Chondrocyte (in vitro differentiated cells): Measurements from ENCODE around the gene DUSP22. TPM values are rescaled to one million over a fixed set of nuclear protein-coding genes. Genes with fewer than 3 reads are reported as not detected.

Experiments used
- DNase-seq: peaks from one replicate; pipeline ENCODE4 v3.0.0; 2021; ENCODE audit warnings: mixed read lengths, low spot score
- H3K27ac Mint-ChIP-seq: one replicate; pipeline ENCODE4 v1.8.0; 2021; ENCODE audit warnings: mild to moderate bottlenecking, moderate library complexity, mixed read lengths; ENCODE audit not compliant: unreplicated experiment
- H3K27me3 Mint-ChIP-seq: 2 replicates; pipeline ENCODE4 v1.8.0; 2021; ENCODE audit warnings: low read depth, mixed read lengths
- H3K36me3 Mint-ChIP-seq: 2 replicates; pipeline ENCODE4 v1.8.0; 2021; ENCODE audit warnings: low read depth, mixed read lengths
- H3K4me1 Mint-ChIP-seq: 2 replicates; pipeline ENCODE4 v1.8.0; 2021; ENCODE audit warnings: low read depth, mild to moderate bottlenecking, mixed read lengths
- H3K4me3 Mint-ChIP-seq: one replicate; pipeline ENCODE4 v1.8.0; 2021; ENCODE audit warnings: mild to moderate bottlenecking, moderate library complexity, mixed read lengths; ENCODE audit not compliant: unreplicated experiment
- H3K9me3 Mint-ChIP-seq: 2 replicates; pipeline ENCODE4 v1.8.0; 2021; ENCODE audit warnings: low read depth, mixed read lengths
- total RNA-seq: library from RNA; stranded (reverse); gene quantifications from 3 replicates; pipeline ENCODE4 v1.2.1, GENCODE V29; 2021
- TF ChIP-seq, protein P1 (sequence below): fragments of 200-600 bp; sonication (generic); IDR thresholded peaks from 2 replicates; pipeline ENCODE4 v1.5.0; 2021; ENCODE audit warnings: antibody characterized with exemption, mild to moderate bottlenecking, moderate library complexity

DUSP22 gene
- total RNA-seq, 1 donor from 2014 or later: 34.2 TPM

DNA sequence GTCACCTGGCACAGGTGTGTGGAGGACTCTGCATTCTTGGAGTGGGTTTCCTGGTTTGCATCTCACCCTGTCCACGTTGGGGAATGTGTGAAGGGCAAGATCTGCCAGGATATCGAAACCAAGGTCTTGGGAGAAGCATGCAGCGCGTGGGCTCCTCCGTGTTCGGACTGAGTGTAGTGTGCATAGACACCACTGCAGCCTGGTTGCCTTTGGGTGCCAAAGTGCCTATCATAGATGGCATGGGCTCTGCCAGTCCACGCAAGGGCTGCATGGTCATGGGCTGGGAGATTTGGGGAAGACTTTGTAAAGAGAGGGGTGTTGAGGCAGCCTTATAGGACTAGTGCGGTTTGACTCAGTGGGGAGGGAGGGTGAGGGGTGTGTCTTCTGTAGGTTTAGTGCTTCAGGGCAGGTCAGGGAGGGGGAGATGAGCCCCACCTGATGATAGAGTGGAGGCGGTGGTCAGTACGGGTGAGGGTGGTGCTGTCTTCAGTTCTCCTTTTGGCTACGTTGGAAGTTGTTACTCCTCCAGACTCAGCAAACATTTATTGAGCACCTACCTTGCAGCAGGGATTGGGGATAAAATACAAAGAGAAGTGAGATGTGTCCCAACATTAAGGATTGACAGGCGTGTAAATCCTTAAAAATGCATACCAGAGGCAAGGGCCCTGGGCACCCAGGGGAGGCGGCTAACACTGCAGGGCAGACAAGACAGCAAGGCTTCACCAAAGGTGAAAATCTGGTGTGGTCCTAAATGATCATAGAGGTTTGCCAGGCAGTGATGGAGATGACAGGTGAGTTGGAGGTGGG lies 28.3 kb downstream of the DUSP22 start:
- Mint-ChIP-seq H3K27me3 (no peaks in the 10 kb centered on the region), H3K36me3 (peaks cover 2% of the 10 kb centered on the region), H3K9me3 (peaks cover 7% of the 10 kb centered on the region), H3K4me1 (peaks cover 7% of the 10 kb centered on the region), H3K4me3 (no peak overlapping the region), H3K27ac (no peak overlapping the region)
- TF ChIP-seq, protein P1, sequence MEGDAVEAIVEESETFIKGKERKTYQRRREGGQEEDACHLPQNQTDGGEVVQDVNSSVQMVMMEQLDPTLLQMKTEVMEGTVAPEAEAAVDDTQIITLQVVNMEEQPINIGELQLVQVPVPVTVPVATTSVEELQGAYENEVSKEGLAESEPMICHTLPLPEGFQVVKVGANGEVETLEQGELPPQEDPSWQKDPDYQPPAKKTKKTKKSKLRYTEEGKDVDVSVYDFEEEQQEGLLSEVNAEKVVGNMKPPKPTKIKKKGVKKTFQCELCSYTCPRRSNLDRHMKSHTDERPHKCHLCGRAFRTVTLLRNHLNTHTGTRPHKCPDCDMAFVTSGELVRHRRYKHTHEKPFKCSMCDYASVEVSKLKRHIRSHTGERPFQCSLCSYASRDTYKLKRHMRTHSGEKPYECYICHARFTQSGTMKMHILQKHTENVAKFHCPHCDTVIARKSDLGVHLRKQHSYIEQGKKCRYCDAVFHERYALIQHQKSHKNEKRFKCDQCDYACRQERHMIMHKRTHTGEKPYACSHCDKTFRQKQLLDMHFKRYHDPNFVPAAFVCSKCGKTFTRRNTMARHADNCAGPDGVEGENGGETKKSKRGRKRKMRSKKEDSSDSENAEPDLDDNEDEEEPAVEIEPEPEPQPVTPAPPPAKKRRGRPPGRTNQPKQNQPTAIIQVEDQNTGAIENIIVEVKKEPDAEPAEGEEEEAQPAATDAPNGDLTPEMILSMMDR: no peak
- DNase-seq: no peak

DNA sequence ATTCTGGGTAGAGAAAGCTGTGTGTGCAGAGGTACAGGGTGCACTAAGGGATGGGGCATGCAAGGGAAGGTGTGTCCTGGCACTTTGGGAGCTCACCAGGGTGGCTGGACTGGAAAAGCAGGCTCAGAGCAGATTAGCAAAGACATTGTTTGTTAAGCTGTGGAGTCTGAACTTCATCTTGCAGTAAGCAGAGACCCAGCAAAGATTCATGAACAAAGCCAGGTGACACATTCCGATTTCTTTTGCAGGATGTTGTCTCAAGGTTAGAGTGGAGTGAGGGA lies 28.8 kb downstream of the DUSP22 start:
- Mint-ChIP-seq H3K36me3 (no peaks in the 10 kb centered on the region), H3K27me3 (no peaks in the 10 kb centered on the region), H3K4me1 (peaks cover 2% of the 10 kb centered on the region), H3K4me3 (no peak overlapping the region), H3K27ac (no peak overlapping the region), H3K9me3 (peaks cover 4% of the 10 kb centered on the region)
- TF ChIP-seq, protein P1: no peak
- no peak for DNase-seq

DNA sequence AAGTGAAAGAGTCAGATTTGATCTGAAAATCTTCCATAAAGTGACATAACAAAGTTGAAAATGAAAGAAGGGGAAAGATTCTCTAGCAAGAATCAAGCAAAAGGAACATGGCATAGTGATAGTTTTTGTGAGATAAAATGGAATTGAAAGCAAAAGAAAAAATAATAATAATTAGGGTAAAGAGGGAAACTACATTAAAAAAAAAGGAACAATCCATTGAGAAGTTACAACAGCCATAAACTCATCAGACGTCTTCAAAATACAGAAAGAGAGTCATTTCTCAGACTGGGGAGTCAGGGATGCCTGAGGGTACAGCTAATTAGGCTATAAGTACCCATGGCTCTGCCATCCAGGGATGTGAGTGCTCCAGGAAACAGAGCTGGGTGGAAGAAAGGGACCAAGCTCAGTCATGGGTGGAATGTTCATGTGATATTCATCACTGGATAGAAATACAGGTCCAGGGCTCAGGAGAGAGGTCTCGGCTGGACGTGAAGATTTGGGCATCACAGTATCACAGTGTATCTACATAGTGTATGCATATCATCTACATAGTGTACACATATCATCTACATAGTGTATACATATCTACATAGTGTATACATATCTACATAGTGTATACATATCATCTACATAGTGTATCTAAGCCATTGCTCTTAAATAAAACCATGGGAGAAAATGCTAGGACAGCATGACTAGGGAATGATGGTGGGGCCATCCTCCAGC lies 29.4 kb downstream of the DUSP22 start:
- Mint-ChIP-seq H3K9me3 (peaks cover 7% of the 10 kb centered on the region), H3K4me1 (no peaks in the 10 kb centered on the region), H3K36me3 (no peaks in the 10 kb centered on the region), H3K27me3 (no peaks in the 10 kb centered on the region), H3K27ac (no peak overlapping the region), H3K4me3 (no peak overlapping the region)
- TF ChIP-seq, protein P1: no peak
- no peak for DNase-seq

DNA sequence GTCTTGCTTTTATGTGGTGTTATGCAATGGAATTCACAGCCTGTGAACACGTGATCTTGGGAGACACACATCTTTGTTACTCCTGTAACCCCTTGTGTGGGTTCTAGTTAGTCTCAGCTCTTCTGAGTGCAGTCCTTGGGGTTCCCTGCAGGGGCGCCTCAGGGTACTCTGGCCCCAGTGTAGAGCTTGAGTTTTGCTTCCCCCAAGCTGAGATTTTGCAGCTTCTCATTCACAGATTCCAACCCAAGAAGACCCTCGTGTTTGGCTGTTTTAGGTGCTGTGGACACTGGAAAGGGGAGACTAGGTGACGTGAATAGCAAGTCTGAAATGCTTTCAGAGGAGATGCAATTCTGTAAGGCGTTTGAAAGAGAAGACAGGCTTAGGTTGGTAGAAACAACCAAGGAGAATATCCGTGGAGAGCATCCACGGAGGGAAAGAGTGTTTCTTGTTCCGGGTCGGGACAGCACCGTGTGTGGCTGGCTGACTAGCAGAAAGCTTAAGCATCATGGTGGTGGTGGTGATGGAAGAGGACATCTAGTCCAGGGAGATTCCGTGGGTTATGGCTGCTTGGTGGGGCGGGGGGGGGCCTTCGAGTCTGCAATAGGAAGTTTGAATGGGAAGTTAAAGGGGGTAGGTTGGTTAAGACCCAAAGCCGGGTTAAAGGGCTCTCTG lies 30.1 kb downstream of the DUSP22 start:
- peaks cover 7% of the 10 kb centered on the region for H3K9me3 Mint-ChIP-seq
- H3K36me3 Mint-ChIP-seq: no peaks in the 10 kb centered on the region
- TF ChIP-seq, protein P1: no peak
- no peak for DNase-seq
- H3K27ac Mint-ChIP-seq: no peak overlapping the region
- no peaks in the 10 kb centered on the region for H3K27me3 Mint-ChIP-seq
- H3K4me1 Mint-ChIP-seq: no peaks in the 10 kb centered on the region
- no peak overlapping the region for H3K4me3 Mint-ChIP-seq

DNA sequence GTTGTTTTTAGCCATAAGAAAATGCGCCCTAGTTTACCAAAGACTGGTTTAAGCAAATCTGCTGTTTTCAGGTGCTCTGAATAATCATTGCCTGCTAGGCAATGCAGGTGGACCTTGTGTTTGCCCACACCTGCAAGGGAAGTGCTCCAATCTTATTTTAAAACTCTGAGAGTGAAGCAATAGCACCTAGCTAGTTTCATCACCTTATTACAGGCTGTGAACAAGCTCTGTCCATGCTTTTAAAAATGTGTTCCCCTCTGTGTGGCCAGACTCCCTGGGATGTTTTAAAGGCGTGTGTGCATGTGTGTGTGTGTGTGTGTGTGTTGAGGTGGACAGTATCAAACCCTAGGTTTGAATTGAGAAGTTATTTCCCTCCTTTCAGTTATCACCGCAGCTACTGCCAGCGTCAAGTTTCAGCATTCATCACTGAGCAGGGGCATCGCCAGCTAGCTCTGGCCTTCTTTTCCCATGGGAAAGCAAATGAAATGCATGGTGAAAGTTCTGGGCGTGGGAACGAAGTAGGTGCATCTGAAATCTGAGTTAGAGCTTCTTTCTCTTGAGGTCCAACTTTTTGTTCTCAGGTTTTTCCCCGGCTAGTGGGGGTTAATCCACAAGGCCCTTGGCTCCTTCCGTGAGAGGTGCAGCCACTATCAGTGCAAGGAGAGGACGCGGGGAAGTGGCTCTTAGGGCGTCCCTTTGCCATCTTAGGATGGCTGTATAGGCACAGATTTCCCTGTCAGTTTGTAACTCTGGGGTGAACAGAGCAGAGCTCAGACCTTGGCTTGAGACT lies 30.8 kb downstream of the DUSP22 start:
- no peak overlapping the region for H3K27ac Mint-ChIP-seq
- H3K36me3 Mint-ChIP-seq: no peaks in the 10 kb centered on the region
- DNase-seq: no peak
- no peaks in the 10 kb centered on the region for H3K4me1 Mint-ChIP-seq
- TF ChIP-seq, protein P1: no peak
- no peaks in the 10 kb centered on the region for H3K27me3 Mint-ChIP-seq
- H3K9me3 Mint-ChIP-seq: peaks cover 7% of the 10 kb centered on the region
- no peak overlapping the region for H3K4me3 Mint-ChIP-seq
